Measurements from ENCODE around the gene RASA3. TPM values are rescaled to one million over a fixed set of nuclear protein-coding genes. Genes with fewer than 3 reads are reported as not detected.

RASA3 gene
- total and polyA plus RNA-seq, 10 of the 15 experiments (the other 5 are each of a cell fraction or from before 2014, with no cell fraction given) = 0.79 to 33.9 (median 17.6) TPM

GRCh38 chr13:114145256-114145655 lies 12.8 kb upstream of the RASA3 start:
- BruUV-seq (replicated peaks) = no TSS peak
- ChIA-PET SMC1A (ENCODE audit: uncharacterized antibody, unreplicated experiment) (interaction anchor here (1.0 to 1.4 kb wide), 4 partner anchors 10 to 50 kb away, joined by 3 to 4 read pairs (median 3); no protein-coding TSS in a partner anchor), POLR2A (interaction anchor here (0.6 kb wide), 1 partner anchor 12 kb away, joined by 3 read pairs; no protein-coding TSS in a partner anchor), CTCF (interaction anchor here (1.0 to 1.9 kb wide), 4 partner anchors 16 to 81 kb away, joined by 3 to 8 read pairs (median 4); no protein-coding TSS in a partner anchor), RAD21 (ENCODE audit: unreplicated experiment) (interaction anchor here (1.4 kb wide), 1 partner anchor 81 kb away, joined by 3 read pairs; no protein-coding TSS in a partner anchor)
- Histone ChIP-seq H3K9me3 (replicated peaks; ENCODE audit: control insufficient read depth, insufficient read depth, low read length) (no peaks in the 10 kb centered on the region), H3K4me2 (ENCODE audit: control insufficient read depth, insufficient read depth) (no peak overlapping the region), H3K36me3 (ENCODE audit: control insufficient read depth in 2 of 2, insufficient read depth in 2 of 2, low read length in 1 of 2) (no peaks in the 10 kb centered on the region), H3K4me1 (ENCODE audit: control insufficient read depth, insufficient read depth, low read length) (peaks cover 52% of the 10 kb centered on the region), H3K4me3 (no peak overlapping the region), H3K27me3 (replicated peaks in 1 of 2; ENCODE audit: control insufficient read depth in 2 of 2, insufficient read depth in 2 of 2, low read length in 1 of 2) (no peaks in the 10 kb centered on the region; a peak in 1 of 4 replicates), H3K9ac (ENCODE audit: control insufficient read depth, insufficient read depth, low read length) (no peak overlapping the region), H3K27ac (ENCODE audit: control insufficient read depth, insufficient read depth) (no peak overlapping the region), H2AFZ (ENCODE audit: control insufficient read depth, low read depth, low read length) (no peak overlapping the region), H4K20me1 (ENCODE audit: control insufficient read depth, insufficient read depth) (no peaks in the 10 kb centered on the region), H3K79me2 (ENCODE audit: control insufficient read depth, insufficient read depth, low read length) (no peaks in the 10 kb centered on the region)
- WGBS (ENCODE audit: insufficient coverage, insufficient replicate concordance, low lambda C conversion rate, missing lambda C conversion rate) = 28% methylated on average over 3 of the region's 3 CpGs
- FAIRE-seq (no peak), DNase-seq (ENCODE audit: low read depth, low spot score) (no peak), ATAC-seq (no peak)
- intact Hi-C loops (cut with micrococcal nuclease; ENCODE audit: unreplicated experiment) = loop anchor here (10.0 kb wide), 1 partner anchor 330 kb away; no protein-coding TSS in a partner anchor
- TF ChIP-seq JUND (IDR thresholded peaks at IDR 0.05; ENCODE audit: low read depth, low read length) = no peak
- no peak for TF ChIP-seq CBX3 (IDR thresholded peaks at IDR 0.05; ENCODE audit: borderline replicate concordance, low read depth)
- TF ChIP-seq BCLAF1 (IDR thresholded peaks at IDR 0.05) = no peak
- TF ChIP-seq, protein P1, sequence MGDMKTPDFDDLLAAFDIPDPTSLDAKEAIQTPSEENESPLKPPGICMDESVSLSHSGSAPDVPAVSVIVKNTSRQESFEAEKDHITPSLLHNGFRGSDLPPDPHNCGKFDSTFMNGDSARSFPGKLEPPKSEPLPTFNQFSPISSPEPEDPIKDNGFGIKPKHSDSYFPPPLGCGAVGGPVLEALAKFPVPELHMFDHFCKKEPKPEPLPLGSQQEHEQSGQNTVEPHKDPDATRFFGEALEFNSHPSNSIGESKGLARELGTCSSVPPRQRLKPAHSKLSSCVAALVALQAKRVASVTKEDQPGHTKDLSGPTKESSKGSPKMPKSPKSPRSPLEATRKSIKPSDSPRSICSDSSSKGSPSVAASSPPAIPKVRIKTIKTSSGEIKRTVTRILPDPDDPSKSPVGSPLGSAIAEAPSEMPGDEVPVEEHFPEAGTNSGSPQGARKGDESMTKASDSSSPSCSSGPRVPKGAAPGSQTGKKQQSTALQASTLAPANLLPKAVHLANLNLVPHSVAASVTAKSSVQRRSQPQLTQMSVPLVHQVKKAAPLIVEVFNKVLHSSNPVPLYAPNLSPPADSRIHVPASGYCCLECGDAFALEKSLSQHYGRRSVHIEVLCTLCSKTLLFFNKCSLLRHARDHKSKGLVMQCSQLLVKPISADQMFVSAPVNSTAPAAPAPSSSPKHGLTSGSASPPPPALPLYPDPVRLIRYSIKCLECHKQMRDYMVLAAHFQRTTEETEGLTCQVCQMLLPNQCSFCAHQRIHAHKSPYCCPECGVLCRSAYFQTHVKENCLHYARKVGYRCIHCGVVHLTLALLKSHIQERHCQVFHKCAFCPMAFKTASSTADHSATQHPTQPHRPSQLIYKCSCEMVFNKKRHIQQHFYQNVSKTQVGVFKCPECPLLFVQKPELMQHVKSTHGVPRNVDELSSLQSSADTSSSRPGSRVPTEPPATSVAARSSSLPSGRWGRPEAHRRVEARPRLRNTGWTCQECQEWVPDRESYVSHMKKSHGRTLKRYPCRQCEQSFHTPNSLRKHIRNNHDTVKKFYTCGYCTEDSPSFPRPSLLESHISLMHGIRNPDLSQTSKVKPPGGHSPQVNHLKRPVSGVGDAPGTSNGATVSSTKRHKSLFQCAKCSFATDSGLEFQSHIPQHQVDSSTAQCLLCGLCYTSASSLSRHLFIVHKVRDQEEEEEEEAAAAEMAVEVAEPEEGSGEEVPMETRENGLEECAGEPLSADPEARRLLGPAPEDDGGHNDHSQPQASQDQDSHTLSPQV (IDR thresholded peaks at IDR 0.05) = no peak
- no peak for TF ChIP-seq MAX (IDR thresholded peaks at IDR 0.05; ENCODE audit: low read depth, low read length)
- TF ChIP-seq RCOR1 (conservative IDR thresholded peaks at IDR 0.05; ENCODE audit: low read depth, low read length) = no peak
- in situ Hi-C loops (cut with MboI) = no loop called here

Measured in GM12878 (cell line).